Measurements from ENCODE around the gene FRMD4A. TPM values are rescaled to one million over a fixed set of nuclear protein-coding genes. Genes with fewer than 3 reads are reported as not detected.

The FRMD4A gene
- total and polyA plus RNA-seq, 12 donors: 17.4 to 43.4 (median 30.3) TPM

- DNase-seq (no peak), ATAC-seq (no peak)
- intact Hi-C loops (cut with DNase I): no loop called here
- Histone ChIP-seq H3K4me3 (no peak overlapping the region), H3K27ac (peak overlapping the region; percentile 64 to 94 (median 84)), H3K36me3 (peaks cover 0 to 45% (median 0%) of the 10 kb centered on the region in 9 donors), H3K9me3 (no peaks in the 10 kb centered on the region), H3K4me1 (peaks cover 0 to 48% (median 19%) of the 10 kb centered on the region in 9 donors), H3K27me3 (no peaks in the 10 kb centered on the region)
- 76 to 77% methylated on average over 3 of the region's 3 CpGs for WGBS, 2 donors
- TF ChIP-seq, protein P1, sequence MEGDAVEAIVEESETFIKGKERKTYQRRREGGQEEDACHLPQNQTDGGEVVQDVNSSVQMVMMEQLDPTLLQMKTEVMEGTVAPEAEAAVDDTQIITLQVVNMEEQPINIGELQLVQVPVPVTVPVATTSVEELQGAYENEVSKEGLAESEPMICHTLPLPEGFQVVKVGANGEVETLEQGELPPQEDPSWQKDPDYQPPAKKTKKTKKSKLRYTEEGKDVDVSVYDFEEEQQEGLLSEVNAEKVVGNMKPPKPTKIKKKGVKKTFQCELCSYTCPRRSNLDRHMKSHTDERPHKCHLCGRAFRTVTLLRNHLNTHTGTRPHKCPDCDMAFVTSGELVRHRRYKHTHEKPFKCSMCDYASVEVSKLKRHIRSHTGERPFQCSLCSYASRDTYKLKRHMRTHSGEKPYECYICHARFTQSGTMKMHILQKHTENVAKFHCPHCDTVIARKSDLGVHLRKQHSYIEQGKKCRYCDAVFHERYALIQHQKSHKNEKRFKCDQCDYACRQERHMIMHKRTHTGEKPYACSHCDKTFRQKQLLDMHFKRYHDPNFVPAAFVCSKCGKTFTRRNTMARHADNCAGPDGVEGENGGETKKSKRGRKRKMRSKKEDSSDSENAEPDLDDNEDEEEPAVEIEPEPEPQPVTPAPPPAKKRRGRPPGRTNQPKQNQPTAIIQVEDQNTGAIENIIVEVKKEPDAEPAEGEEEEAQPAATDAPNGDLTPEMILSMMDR (IDR thresholded peaks at IDR 0.05): no peak
Measured at GRCh38 chr10:13632440-13632839, 698.3 kb downstream of the FRMD4A start.

GRCh38 chr10:13631594-13631993 is 699.1 kb downstream of the FRMD4A start:
- DNase-seq (no peak), ATAC-seq (no peak)
- Histone ChIP-seq H3K36me3 (peaks cover 0 to 46% (median 0%) of the 10 kb centered on the region in 9 donors), H3K9me3 (no peaks in the 10 kb centered on the region), H3K27ac (peak overlapping the region; percentile 35 to 91 (median 82)), H3K4me3 (no peak overlapping the region), H3K4me1 (peaks cover 0 to 48% (median 19%) of the 10 kb centered on the region in 9 donors), H3K27me3 (no peaks in the 10 kb centered on the region)
- intact Hi-C loops (cut with DNase I): no loop called here
- 89 to 92% methylated on average over 6 of the region's 6 CpGs for WGBS, 2 donors
- TF ChIP-seq, protein P1 (IDR thresholded peaks at IDR 0.05): no peak

DNA sequence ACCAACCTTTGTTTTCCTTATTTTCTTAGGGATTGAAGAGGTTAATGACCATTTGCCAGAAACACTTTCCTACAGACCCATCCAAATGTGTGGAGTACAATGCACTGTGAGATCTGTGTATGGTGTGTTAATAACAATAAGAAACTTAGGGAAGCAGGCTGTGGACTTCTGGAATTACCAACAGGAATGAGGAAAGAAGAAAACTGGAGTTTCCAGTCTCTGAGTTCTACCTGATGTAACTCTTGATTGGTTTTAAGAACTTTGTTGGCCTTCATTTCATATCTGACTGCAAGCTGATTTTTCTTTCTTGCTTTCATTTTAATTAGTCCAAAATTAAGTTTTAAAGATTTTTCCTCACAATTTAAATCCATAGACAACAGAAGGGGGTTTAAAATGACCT is 700.5 kb downstream of the FRMD4A start:
- Histone ChIP-seq H3K9me3 (no peaks in the 10 kb centered on the region), H3K4me3 (no peak overlapping the region), H3K27ac (no peak overlapping the region), H3K4me1 (peaks cover 0 to 38% (median 19%) of the 10 kb centered on the region in 9 donors), H3K36me3 (peaks cover 0 to 58% (median 0%) of the 10 kb centered on the region in 9 donors), H3K27me3 (no peaks in the 10 kb centered on the region)
- TF ChIP-seq, protein P1 (IDR thresholded peaks at IDR 0.05): no peak
- no peak for ATAC-seq
- DNase-seq: no peak
- intact Hi-C loops (cut with DNase I): no loop called here

DNA sequence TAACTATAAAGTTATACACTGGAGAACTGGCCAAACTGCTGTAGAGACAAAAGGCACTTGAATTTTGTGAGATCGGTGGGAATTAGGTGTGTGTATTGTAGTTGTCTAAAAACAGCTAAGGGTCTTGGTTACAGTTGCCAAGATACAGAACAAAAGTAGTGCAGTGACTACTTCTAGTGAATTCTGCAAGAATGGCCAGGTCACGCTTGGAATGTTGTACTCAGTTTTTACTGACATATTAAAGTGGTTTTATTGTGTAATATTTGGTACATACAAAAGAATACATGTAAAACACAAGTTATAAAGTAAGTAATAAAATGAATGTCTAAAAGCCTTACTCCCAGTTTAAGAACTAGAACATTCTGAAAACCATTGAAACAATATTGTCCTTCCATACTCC is 701.6 kb downstream of the FRMD4A start:
- TF ChIP-seq, protein P1 (IDR thresholded peaks at IDR 0.05): no peak
- no peak for DNase-seq
- peaks cover 0 to 68% (median 0%) of the 10 kb centered on the region in 9 donors for H3K36me3 ChIP-seq
- no peaks in the 10 kb centered on the region for H3K27me3 ChIP-seq
- no peak overlapping the region for H3K4me3 ChIP-seq
- no peak for ATAC-seq
- no peaks in the 10 kb centered on the region for H3K9me3 ChIP-seq
- peaks cover 0 to 28% (median 8%) of the 10 kb centered on the region in 9 donors for H3K4me1 ChIP-seq
- intact Hi-C loops (cut with DNase I): no loop called here
- H3K27ac ChIP-seq: no peak overlapping the region
- 84% methylated on average over 2 of the region's 2 CpGs for WGBS, 2 donors

Measured in heart right ventricle (tissue), 16 donors.